ENCODE results near the gene XRCC6.

DNA sequence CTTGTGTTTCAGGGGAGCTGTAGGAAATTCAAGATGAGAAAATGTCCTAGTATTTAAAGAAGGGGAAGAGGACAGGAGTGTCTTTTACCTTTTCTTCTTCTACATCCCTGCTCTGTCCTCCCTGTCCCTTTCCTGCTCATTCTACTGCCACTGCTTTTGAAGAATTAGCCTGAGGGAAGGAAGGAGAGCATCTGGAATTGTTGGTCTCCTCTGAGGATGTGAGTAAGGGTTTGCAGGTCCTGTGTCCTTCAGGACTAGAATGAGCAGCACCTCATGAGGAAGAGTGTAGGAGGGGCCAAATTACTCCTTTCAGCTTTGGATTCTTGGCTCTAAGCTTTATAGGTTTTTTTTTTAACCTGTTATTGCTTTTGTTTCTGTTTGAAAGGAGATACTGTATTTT lies 43.4 kb downstream of the XRCC6 start:
- TF ChIP-seq, protein P1, sequence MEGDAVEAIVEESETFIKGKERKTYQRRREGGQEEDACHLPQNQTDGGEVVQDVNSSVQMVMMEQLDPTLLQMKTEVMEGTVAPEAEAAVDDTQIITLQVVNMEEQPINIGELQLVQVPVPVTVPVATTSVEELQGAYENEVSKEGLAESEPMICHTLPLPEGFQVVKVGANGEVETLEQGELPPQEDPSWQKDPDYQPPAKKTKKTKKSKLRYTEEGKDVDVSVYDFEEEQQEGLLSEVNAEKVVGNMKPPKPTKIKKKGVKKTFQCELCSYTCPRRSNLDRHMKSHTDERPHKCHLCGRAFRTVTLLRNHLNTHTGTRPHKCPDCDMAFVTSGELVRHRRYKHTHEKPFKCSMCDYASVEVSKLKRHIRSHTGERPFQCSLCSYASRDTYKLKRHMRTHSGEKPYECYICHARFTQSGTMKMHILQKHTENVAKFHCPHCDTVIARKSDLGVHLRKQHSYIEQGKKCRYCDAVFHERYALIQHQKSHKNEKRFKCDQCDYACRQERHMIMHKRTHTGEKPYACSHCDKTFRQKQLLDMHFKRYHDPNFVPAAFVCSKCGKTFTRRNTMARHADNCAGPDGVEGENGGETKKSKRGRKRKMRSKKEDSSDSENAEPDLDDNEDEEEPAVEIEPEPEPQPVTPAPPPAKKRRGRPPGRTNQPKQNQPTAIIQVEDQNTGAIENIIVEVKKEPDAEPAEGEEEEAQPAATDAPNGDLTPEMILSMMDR (IDR thresholded peaks at IDR 0.05) = no peak
- TF ChIP-seq POLR2A (IDR thresholded peaks at IDR 0.05) = no peak
- TF ChIP-seq EP300 (IDR thresholded peaks at IDR 0.05) = no peak
